ENCODE data around the gene ENOX2. TPM values are rescaled to one million over a fixed set of nuclear protein-coding genes. Genes with fewer than 3 reads are reported as not detected.

Gene ENOX2
- polyA plus RNA-seq, 3 donors: 6.8 to 22.1 (median 14.7) TPM

DNA sequence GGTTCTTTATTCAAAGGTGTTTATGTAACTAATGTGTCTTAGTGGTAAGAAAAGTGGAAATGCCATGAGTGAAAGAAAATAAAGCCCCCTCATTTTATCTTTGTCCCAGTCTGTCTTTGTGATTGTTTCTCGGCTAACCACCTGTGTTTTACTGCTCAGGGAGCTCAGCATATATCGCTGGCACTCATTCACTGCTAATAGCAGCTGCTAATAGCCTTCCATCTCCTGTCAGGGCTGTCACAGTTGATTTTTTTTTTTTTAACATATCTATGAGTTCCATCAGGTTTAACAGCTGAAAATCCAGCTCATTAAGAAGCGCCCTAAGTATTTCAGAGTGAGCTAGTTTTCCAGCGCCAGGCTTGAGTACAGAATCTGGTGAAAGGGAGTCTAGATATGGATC, 295.6 kb downstream of the ENOX2 start:
- no peak overlapping the region for H3K4me3 Mint-ChIP-seq
- H3K27ac Mint-ChIP-seq: no peak overlapping the region
- no CpG with 5 or more reads among the region's 4 CpGs for WGBS (ENCODE audit: insufficient coverage)

DNA sequence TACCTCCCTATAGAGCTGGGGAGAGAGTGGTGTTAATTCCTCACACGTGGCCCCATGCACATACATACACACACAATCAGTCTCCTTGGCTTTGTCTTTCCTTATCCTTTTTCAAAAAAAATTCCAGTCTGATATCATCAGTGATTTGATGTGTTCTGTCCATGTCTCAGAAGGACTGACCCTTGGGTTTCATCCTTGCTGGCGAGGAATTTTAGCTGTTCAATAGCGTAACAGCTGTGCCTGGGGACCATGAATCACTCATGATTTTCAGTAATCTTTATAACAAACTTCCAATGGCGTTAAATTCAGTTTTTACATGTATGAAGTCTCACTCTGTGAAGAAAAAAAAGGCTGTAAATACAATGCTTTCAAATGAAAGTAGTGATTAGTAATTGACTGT, 296.6 kb downstream of the ENOX2 start:
- Histone ChIP-seq H3K79me2 (ENCODE audit: insufficient read depth, low read length) (no peaks in the 10 kb centered on the region), H3K27ac (ENCODE audit: low read depth in 1 of 2, low read length in 2 of 2) (no peak overlapping the region), H4K20me1 (ENCODE audit: insufficient read depth, low read length) (no peaks in the 10 kb centered on the region), H3K9me3 (replicated peaks in 1 of 2; ENCODE audit: control insufficient read depth in 1 of 2, insufficient read depth in 1 of 2, low read length in 2 of 2) (no peaks in the 10 kb centered on the region), H3K36me3 (replicated peaks in 1 of 2; ENCODE audit: control insufficient read depth in 1 of 2, insufficient read depth in 2 of 2, low read length in 2 of 2) (no peaks in the 10 kb centered on the region), H3K4me3 (replicated peaks in 1 of 3; ENCODE audit: low read depth in 2 of 3, low read length in 3 of 3) (no peak overlapping the region), H3K4me1 (ENCODE audit: control insufficient read depth in 1 of 2, insufficient read depth in 2 of 2, low read length in 2 of 2) (no peaks in the 10 kb centered on the region), H3K4me2 (replicated peaks; ENCODE audit: extremely low read depth, low read length, poor library complexity, severe bottlenecking) (no peak overlapping the region), H2AFZ (ENCODE audit: insufficient read depth, low read depth, low read length, poor library complexity, severe bottlenecking) (no peak overlapping the region), H3K27me3 (ENCODE audit: control insufficient read depth in 2 of 2, insufficient read depth in 2 of 2, low read length in 2 of 2) (no peaks in the 10 kb centered on the region), H3K9ac (ENCODE audit: insufficient read depth, low read length, poor library complexity, severe bottlenecking) (no peak overlapping the region)
- H3K4me3 Mint-ChIP-seq: no peak overlapping the region
- H3K27ac Mint-ChIP-seq: peak overlapping the region in 1 of 7 donors; percentile 33
- H3K36me3 Mint-ChIP-seq: no peaks in the 10 kb centered on the region
- intact Hi-C loops (cut with micrococcal nuclease): no loop called here
- no peaks in the 10 kb centered on the region for H3K9me3 Mint-ChIP-seq
- H3K4me1 Mint-ChIP-seq: no peaks in the 10 kb centered on the region
- H3K27me3 Mint-ChIP-seq (ENCODE audit: low read depth in 3 of 3): peaks cover 0 to 9% (median 4%) of the 10 kb centered on the region in 3 donors
- no peak for DNase-seq
- TF ChIP-seq, protein P1, sequence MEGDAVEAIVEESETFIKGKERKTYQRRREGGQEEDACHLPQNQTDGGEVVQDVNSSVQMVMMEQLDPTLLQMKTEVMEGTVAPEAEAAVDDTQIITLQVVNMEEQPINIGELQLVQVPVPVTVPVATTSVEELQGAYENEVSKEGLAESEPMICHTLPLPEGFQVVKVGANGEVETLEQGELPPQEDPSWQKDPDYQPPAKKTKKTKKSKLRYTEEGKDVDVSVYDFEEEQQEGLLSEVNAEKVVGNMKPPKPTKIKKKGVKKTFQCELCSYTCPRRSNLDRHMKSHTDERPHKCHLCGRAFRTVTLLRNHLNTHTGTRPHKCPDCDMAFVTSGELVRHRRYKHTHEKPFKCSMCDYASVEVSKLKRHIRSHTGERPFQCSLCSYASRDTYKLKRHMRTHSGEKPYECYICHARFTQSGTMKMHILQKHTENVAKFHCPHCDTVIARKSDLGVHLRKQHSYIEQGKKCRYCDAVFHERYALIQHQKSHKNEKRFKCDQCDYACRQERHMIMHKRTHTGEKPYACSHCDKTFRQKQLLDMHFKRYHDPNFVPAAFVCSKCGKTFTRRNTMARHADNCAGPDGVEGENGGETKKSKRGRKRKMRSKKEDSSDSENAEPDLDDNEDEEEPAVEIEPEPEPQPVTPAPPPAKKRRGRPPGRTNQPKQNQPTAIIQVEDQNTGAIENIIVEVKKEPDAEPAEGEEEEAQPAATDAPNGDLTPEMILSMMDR (IDR thresholded peaks at IDR 0.05): no peak
- no CpG with 5 or more reads among the region's 4 CpGs for WGBS (ENCODE audit: insufficient coverage)

More for the DNA sequence above, 295.6 kb downstream of the ENOX2 start:
- no peaks in the 10 kb centered on the region for H3K36me3 Mint-ChIP-seq
- Histone ChIP-seq H3K27ac (ENCODE audit: low read depth in 1 of 2, low read length in 2 of 2) (no peak overlapping the region), H2AFZ (ENCODE audit: insufficient read depth, low read depth, low read length, poor library complexity, severe bottlenecking) (no peak overlapping the region), H3K36me3 (replicated peaks in 1 of 2; ENCODE audit: control insufficient read depth in 1 of 2, insufficient read depth in 2 of 2, low read length in 2 of 2) (no peaks in the 10 kb centered on the region), H3K4me1 (ENCODE audit: control insufficient read depth in 1 of 2, insufficient read depth in 2 of 2, low read length in 2 of 2) (no peaks in the 10 kb centered on the region), H3K27me3 (ENCODE audit: control insufficient read depth in 2 of 2, insufficient read depth in 2 of 2, low read length in 2 of 2) (no peaks in the 10 kb centered on the region), H3K9ac (ENCODE audit: insufficient read depth, low read length, poor library complexity, severe bottlenecking) (no peak overlapping the region), H3K4me2 (replicated peaks; ENCODE audit: extremely low read depth, low read length, poor library complexity, severe bottlenecking) (no peak overlapping the region), H3K4me3 (replicated peaks in 1 of 3; ENCODE audit: low read depth in 2 of 3, low read length in 3 of 3) (no peak overlapping the region), H4K20me1 (ENCODE audit: insufficient read depth, low read length) (no peaks in the 10 kb centered on the region), H3K79me2 (ENCODE audit: insufficient read depth, low read length) (no peaks in the 10 kb centered on the region), H3K9me3 (replicated peaks in 1 of 2; ENCODE audit: control insufficient read depth in 1 of 2, insufficient read depth in 1 of 2, low read length in 2 of 2) (no peaks in the 10 kb centered on the region)
- TF ChIP-seq, protein P1 (IDR thresholded peaks at IDR 0.05): no peak
- DNase-seq: no peak
- H3K27me3 Mint-ChIP-seq (ENCODE audit: low read depth in 3 of 3): peaks cover 0 to 9% (median 4%) of the 10 kb centered on the region in 3 donors
- H3K4me1 Mint-ChIP-seq: no peaks in the 10 kb centered on the region
- intact Hi-C loops (cut with micrococcal nuclease): no loop called here
- H3K9me3 Mint-ChIP-seq: peaks cover 0 to 2% (median 0%) of the 10 kb centered on the region in 7 donors

Measured in CD14-positive monocyte (primary cell).